Progenitor cell of endocrine pancreas (in vitro differentiated cells): ENCODE results near the gene ADAD2. TPM values are rescaled to one million over a fixed set of nuclear protein-coding genes. Genes with fewer than 3 reads are reported as not detected.
A peak's percentile ranks its signal among the peaks of the same experiment; 100 is the strongest.

Source experiments
- DNase-seq: peaks from one replicate; pipeline ENCODE4 v3.0.0; 2021; ENCODE audit warnings: low spot score; ENCODE audit not compliant: unreplicated experiment
- H3K27ac Mint-ChIP-seq: 2 replicates; pipeline ENCODE4 v1.8.0; 2021; ENCODE audit warnings: mild to moderate bottlenecking, moderate library complexity, mixed read lengths
- H3K27me3 Mint-ChIP-seq: 2 replicates; pipeline ENCODE4 v1.8.0; 2021; ENCODE audit warnings: mixed read lengths
- H3K36me3 Mint-ChIP-seq: 2 replicates; pipeline ENCODE4 v1.8.0; 2022; ENCODE audit warnings: mixed read lengths; ENCODE audit not compliant: insufficient read depth
- H3K4me1 Mint-ChIP-seq: 2 replicates; pipeline ENCODE4 v1.8.0; 2021; ENCODE audit warnings: low read depth, mixed read lengths
- H3K4me3 Mint-ChIP-seq: 2 replicates; pipeline ENCODE4 v1.8.0; 2021; ENCODE audit warnings: low read depth, mild to moderate bottlenecking, moderate library complexity, mixed read lengths
- H3K9me3 Mint-ChIP-seq: 2 replicates; pipeline ENCODE4 v1.8.0; 2021; ENCODE audit warnings: low read depth, mixed read lengths
- total RNA-seq: library from RNA; stranded (reverse); gene quantifications from 2 replicates; pipeline ENCODE4 v1.2.1, GENCODE V29; 2021
- TF ChIP-seq, protein P1 (sequence below): fragments of 200-600 bp; sonication (generic); IDR thresholded peaks from one replicate; pipeline ENCODE4 v1.5.0; 2021; ENCODE audit warnings: antibody characterized with exemption, mild to moderate bottlenecking; ENCODE audit not compliant: unreplicated experiment

The ADAD2 gene
- total RNA-seq, 1 donor from 2014 or later = not detected

- TF ChIP-seq, protein P1, sequence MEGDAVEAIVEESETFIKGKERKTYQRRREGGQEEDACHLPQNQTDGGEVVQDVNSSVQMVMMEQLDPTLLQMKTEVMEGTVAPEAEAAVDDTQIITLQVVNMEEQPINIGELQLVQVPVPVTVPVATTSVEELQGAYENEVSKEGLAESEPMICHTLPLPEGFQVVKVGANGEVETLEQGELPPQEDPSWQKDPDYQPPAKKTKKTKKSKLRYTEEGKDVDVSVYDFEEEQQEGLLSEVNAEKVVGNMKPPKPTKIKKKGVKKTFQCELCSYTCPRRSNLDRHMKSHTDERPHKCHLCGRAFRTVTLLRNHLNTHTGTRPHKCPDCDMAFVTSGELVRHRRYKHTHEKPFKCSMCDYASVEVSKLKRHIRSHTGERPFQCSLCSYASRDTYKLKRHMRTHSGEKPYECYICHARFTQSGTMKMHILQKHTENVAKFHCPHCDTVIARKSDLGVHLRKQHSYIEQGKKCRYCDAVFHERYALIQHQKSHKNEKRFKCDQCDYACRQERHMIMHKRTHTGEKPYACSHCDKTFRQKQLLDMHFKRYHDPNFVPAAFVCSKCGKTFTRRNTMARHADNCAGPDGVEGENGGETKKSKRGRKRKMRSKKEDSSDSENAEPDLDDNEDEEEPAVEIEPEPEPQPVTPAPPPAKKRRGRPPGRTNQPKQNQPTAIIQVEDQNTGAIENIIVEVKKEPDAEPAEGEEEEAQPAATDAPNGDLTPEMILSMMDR = no peak
- Mint-ChIP-seq H3K4me3 (no peak overlapping the region), H3K4me1 (no peaks in the 10 kb centered on the region), H3K27ac (no peak overlapping the region), H3K36me3 (no peaks in the 10 kb centered on the region), H3K9me3 (no peaks in the 10 kb centered on the region), H3K27me3 (peaks cover 27% of the 10 kb centered on the region)
- no peak for DNase-seq
These were observed 40.0 kb upstream of the ADAD2 start for GRCh38 chr16:84150926-84151325.

GRCh38 chr16:84153660-84154214, 37.2 kb upstream of the ADAD2 start:
- Mint-ChIP-seq H3K27me3 (peaks cover 18% of the 10 kb centered on the region), H3K27ac (no peak overlapping the region), H3K4me1 (no peaks in the 10 kb centered on the region), H3K4me3 (no peak overlapping the region), H3K36me3 (no peaks in the 10 kb centered on the region), H3K9me3 (no peaks in the 10 kb centered on the region)
- no peak for DNase-seq
- TF ChIP-seq, protein P1 = no peak

- H3K4me3 Mint-ChIP-seq = no peak overlapping the region
- no peak for DNase-seq
- TF ChIP-seq, protein P1 = no peak
- H3K27ac Mint-ChIP-seq = peak overlapping the region; percentile 52
- no peaks in the 10 kb centered on the region for H3K9me3 Mint-ChIP-seq
- H3K36me3 Mint-ChIP-seq = no peaks in the 10 kb centered on the region
- H3K4me1 Mint-ChIP-seq = no peaks in the 10 kb centered on the region
- peaks cover 18% of the 10 kb centered on the region for H3K27me3 Mint-ChIP-seq
These were observed 35.7 kb upstream of the ADAD2 start for GRCh38 chr16:84155226-84155625.

DNA sequence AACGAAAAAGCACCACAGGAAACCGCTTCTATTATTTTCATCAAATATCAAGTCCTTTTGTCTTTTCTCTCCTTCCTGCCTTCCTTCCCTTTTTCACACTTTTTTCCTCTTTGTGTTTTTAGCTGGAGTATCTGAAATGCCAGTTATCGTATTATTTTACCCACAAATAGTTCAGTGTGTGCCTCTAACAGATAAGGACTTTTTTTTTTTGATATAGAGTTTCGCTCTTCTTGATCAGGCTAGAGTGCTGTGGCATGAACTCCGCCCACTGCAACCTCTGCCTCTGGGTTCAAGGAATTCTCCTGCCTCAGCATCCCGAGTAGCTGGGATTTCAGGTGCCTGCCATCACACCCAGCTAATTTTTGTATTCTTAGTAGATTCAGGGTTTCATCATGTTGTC, 35.2 kb upstream of the ADAD2 start:
- Mint-ChIP-seq H3K27me3 (peaks cover 17% of the 10 kb centered on the region), H3K9me3 (no peaks in the 10 kb centered on the region), H3K4me1 (no peaks in the 10 kb centered on the region), H3K4me3 (no peak overlapping the region), H3K36me3 (no peaks in the 10 kb centered on the region), H3K27ac (no peak overlapping the region)
- TF ChIP-seq, protein P1 = no peak
- no peak for DNase-seq

DNA sequence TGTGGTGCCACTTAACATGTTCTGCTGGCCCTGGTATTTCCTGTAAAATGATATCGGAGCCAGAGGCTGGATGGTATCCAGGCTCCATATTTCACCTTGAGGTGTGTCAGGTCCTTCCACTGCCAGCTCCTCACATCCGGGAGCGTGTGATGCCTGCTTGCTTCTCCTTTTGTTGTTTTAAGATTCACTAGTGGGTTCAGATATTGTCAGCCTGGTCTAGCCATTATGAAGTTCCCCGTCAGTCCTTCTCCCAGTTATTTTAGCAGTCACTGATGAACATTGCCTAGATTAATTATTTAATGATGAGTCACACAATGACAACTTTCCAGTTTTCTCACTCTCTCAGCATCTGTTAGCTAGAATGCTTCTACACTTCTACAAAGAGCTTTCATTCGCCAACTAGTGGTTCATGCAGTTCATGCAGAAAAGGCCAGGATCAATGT, 34.6 kb upstream of the ADAD2 start:
- Mint-ChIP-seq H3K27me3 (peaks cover 12% of the 10 kb centered on the region), H3K4me1 (no peaks in the 10 kb centered on the region), H3K27ac (no peak overlapping the region), H3K4me3 (no peak overlapping the region), H3K36me3 (no peaks in the 10 kb centered on the region), H3K9me3 (no peaks in the 10 kb centered on the region)
- TF ChIP-seq, protein P1 = no peak
- DNase-seq = no peak
